Fibroblast of the aortic adventitia (primary cell): Measurements from ENCODE around the gene THRA. TPM values are rescaled to one million over a fixed set of nuclear protein-coding genes. Genes with fewer than 3 reads are reported as not detected.

Experiments used
- DNase-seq: peaks from one replicate; pipeline ENCODE4 v3.0.0-alpha.2; 2010; ENCODE audit warnings: low read depth
- H3K4me3 ChIP-seq: 2 replicates; pipeline ENCODE4 v1.5.1; 2011; ENCODE audit warnings: low read depth, mild to moderate bottlenecking, control low read depth, low read length, moderate library complexity
- total RNA-seq: library from RNA; depleted of rRNA; stranded (reverse); fragments of >200 nt; gene quantifications from 2 replicates; pipeline ENCODE4 v1.2.3, GENCODE V29; 2012; ENCODE audit warnings: low replicate concordance
- TF ChIP-seq, protein P1 (sequence below): IDR thresholded peaks from 2 replicates; pipeline ENCODE4 v1.5.1; 2011; ENCODE audit warnings: mild to moderate bottlenecking, low read length, control low read depth, inconsistent platforms; ENCODE audit not compliant: insufficient read depth

THRA gene
- total RNA-seq, 1 donor: 23.0 TPM

DNA sequence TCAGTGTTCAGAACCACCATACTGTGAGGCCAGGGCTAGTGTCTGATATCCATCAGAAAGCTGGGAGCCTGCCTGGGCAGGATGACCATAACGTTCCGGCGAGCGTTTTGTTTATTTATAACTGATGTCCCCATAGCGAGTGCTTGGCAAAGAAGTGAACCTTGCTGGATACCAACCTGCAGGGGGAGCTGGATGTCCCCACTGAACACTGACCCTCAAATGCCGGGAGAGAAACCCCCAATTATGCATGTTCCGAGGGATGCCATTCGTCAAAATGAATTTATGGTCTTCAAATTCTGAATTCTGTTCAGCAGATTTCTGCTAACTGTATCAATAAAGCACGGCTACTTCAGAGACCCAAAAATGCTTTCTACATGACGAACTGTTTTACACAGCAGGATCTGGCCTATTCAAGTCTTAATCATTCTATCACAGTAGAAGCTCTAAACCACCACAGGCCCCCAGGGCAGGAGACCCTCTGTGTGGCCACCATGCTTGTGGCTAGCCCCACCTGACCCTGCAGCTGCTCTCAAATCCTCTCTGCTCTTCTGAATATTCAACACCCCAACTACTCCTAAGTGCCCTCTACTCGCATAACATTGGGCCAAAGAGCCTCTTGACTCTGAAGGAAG, 23.8 kb upstream of the THRA start:
- H3K4me3 ChIP-seq: no peak overlapping the region
- TF ChIP-seq, protein P1, sequence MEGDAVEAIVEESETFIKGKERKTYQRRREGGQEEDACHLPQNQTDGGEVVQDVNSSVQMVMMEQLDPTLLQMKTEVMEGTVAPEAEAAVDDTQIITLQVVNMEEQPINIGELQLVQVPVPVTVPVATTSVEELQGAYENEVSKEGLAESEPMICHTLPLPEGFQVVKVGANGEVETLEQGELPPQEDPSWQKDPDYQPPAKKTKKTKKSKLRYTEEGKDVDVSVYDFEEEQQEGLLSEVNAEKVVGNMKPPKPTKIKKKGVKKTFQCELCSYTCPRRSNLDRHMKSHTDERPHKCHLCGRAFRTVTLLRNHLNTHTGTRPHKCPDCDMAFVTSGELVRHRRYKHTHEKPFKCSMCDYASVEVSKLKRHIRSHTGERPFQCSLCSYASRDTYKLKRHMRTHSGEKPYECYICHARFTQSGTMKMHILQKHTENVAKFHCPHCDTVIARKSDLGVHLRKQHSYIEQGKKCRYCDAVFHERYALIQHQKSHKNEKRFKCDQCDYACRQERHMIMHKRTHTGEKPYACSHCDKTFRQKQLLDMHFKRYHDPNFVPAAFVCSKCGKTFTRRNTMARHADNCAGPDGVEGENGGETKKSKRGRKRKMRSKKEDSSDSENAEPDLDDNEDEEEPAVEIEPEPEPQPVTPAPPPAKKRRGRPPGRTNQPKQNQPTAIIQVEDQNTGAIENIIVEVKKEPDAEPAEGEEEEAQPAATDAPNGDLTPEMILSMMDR: peak; percentile 81
- peak; percentile 85 for DNase-seq

DNA sequence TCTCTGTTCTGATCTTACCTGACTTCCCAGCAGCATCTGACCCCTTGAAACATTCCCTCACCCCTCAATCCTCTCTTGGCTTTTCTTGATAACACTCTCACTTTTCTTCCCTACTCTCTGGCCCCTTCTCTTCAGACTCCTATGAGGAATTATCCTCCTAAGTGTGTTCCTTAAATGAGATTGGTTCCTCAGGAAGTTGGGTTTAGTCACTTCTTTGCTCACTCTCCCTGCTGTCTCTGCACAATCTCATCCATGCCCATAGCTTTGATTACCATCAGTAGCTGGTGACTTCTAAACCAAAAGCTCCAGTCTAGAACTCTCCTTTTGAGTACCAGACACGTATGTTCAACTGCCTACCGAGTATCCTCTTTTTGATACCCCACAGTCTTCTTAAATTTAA, 21.6 kb upstream of the THRA start:
- TF ChIP-seq, protein P1: no peak
- no peak for DNase-seq
- H3K4me3 ChIP-seq: no peak overlapping the region

DNA sequence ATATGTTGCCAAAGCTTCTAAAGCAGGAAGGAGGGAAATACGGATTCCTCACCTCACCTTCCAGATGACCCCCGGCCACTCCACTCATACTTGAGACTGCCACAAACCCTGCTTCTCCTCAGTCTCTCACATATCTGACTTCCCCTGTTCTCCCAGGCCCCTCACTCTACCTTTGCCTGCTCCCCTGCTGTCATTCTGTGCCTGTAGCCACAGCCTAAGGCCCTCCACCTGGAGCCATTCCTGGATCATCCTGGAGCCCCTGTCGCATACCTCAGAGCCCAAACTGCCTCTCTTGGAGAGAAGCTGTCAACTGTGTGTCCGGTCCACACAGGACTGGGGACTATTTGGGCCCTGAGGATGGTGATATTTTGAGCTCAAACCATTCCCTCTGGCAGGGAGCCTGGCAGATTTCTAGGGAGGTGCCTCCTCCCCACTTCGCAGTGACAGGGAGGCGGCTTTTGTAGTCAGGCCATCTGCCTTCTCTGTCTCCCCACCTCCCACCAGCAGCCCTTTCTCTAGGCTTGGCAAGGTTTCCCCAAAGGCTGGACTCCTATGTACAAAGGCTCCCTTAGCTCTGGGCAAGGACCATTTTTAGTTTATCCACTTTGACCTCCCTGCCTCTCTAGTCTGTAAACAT, 6.3 kb upstream of the THRA start:
- DNase-seq: no peak

DNA sequence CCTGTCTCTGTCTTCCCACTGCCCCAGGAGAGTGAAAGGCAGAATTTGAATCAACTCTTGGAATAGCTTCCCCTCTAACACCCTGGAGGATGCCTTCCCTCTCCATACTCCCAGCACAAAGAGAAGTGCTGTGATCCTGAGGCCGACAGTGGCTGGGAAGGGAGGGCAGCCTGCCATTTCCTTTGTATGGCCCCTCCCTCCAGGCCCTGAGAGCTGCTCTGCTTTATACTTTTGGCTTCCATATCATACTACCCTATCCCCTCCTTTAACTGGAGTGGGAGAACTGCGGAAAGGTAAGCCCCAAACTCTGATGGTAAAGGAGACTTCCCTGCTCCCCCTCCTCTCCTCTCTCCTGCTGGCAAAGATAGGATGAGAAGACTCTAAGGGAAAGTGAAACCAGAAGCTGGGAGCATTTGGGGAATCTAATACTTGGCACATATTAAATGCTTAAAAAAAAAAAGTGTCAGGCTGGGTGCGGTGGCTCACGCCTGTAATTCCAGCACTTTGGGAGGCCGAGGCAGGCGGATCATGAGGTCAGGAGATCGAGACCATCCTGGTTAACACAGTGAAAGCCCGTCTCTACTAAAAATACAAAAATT, 4.5 kb upstream of the THRA start:
- TF ChIP-seq, protein P1: no peak
- DNase-seq: peak; percentile 75
- no peak overlapping the region for H3K4me3 ChIP-seq

More for the DNA sequence above, 6.3 kb upstream of the THRA start:
- H3K4me3 ChIP-seq: no peak overlapping the region
- TF ChIP-seq, protein P1: no peak

DNA sequence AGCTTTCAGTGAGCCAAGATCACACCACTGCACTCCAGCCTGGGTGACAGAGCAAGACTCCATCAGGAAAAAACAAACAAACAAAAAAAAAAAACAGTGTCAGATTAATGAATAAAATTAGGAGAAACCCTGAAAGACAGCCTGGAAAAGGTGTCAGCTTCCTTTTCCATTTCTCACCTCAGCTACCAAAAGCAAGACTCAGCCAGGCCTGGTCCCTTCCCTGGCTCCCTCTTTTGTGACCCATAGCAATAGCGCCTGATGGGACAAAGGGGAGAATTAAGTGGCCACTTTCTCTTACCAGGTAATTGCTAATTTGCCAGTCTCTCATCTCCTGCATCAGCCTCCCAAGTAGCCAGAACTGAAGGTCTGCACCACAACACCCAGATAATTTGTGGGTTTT, 3.9 kb upstream of the THRA start:
- DNase-seq: no peak
- TF ChIP-seq, protein P1: no peak
- no peak overlapping the region for H3K4me3 ChIP-seq

DNA sequence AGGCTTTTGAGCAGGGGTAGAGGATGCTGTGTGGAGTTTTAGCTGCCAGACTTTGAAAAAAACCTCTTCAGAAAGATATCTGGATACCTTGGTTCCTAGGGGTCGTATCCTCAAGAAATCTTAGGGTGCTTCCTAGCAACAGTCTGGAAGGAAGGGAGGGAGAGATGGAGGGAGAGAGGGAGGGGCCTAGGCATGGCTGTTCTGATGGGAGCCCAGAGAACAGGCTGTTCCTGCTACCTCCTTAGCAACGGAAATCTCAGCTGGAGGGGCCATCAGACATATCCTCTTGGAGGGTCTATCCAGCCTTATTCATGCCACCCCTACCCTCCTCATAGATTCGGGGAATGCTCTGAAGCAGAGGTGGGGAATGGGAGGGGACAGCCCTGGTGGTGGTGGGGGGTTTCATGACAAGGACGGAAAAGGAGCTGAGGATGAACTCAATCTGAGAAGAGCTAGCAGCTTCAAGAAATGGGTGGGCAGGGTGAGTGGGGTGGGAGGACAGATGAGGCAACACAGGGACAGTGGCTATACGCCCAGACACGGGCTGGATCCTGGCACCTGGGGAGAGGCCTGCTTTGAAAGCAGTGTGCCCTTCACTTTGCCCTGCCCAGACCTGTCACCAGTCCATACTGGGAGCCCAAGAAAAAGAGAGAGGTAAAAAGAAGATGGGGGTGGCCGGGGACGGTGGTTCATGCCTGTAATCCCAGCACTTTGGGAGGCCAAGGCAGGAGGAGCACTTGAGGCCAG, 2.9 kb upstream of the THRA start:
- no peak for DNase-seq
- TF ChIP-seq, protein P1: no peak
- H3K4me3 ChIP-seq: no peak overlapping the region
